ENCODE data around the gene NPFFR1. TPM values are rescaled to one million over a fixed set of nuclear protein-coding genes. Genes with fewer than 3 reads are reported as not detected.

NPFFR1 gene
- total RNA-seq, 1 donor from 2014 or later = not detected

- no peak overlapping the region for H3K27ac Mint-ChIP-seq
- H3K4me3 Mint-ChIP-seq = no peak overlapping the region
Observed at GRCh38 chr10:70321897-70322890, 38.4 kb upstream of the NPFFR1 start.

GRCh38 chr10:70321233-70321632 lies 37.4 kb upstream of the NPFFR1 start:
- H3K36me3 Mint-ChIP-seq (ENCODE audit: low read depth) = no peaks in the 10 kb centered on the region
- intact Hi-C loops (cut with micrococcal nuclease) = no loop called here
- H3K27me3 Mint-ChIP-seq (ENCODE audit: insufficient read depth) = no peaks in the 10 kb centered on the region
- no peak overlapping the region for H3K4me3 Mint-ChIP-seq
- no peak for DNase-seq (ENCODE audit: low spot score)
- peaks cover 14% of the 10 kb centered on the region for H3K4me1 Mint-ChIP-seq (ENCODE audit: low read depth)
- no peaks in the 10 kb centered on the region for H3K9me3 Mint-ChIP-seq
- no peak overlapping the region for H3K27ac Mint-ChIP-seq

More at GRCh38 chr10:70321897-70322890, 38.4 kb upstream of the NPFFR1 start:
- Mint-ChIP-seq H3K36me3 (ENCODE audit: low read depth) (no peaks in the 10 kb centered on the region), H3K4me1 (ENCODE audit: low read depth) (peaks cover 14% of the 10 kb centered on the region), H3K9me3 (no peaks in the 10 kb centered on the region), H3K27me3 (ENCODE audit: insufficient read depth) (no peaks in the 10 kb centered on the region)
- no peak for DNase-seq (ENCODE audit: low spot score)
- intact Hi-C loops (cut with micrococcal nuclease) = no loop called here

- Mint-ChIP-seq H3K4me3 (no peak overlapping the region), H3K4me1 (ENCODE audit: low read depth) (peaks cover 14% of the 10 kb centered on the region), H3K9me3 (no peaks in the 10 kb centered on the region), H3K36me3 (ENCODE audit: low read depth) (no peaks in the 10 kb centered on the region), H3K27ac (no peak overlapping the region), H3K27me3 (ENCODE audit: insufficient read depth) (no peaks in the 10 kb centered on the region)
- no peak for DNase-seq (ENCODE audit: low spot score)
- intact Hi-C loops (cut with micrococcal nuclease) = no loop called here
Observed at GRCh38 chr10:70320751-70321150, 36.9 kb upstream of the NPFFR1 start.

GRCh38 chr10:70319824-70320223 lies 36.0 kb upstream of the NPFFR1 start:
- intact Hi-C loops (cut with micrococcal nuclease) = no loop called here
- Mint-ChIP-seq H3K4me3 (no peak overlapping the region), H3K36me3 (ENCODE audit: low read depth) (no peaks in the 10 kb centered on the region), H3K9me3 (no peaks in the 10 kb centered on the region), H3K4me1 (ENCODE audit: low read depth) (peaks cover 14% of the 10 kb centered on the region), H3K27ac (no peak overlapping the region), H3K27me3 (ENCODE audit: insufficient read depth) (no peaks in the 10 kb centered on the region)
- DNase-seq (ENCODE audit: low spot score) = no peak

- peaks cover 14% of the 10 kb centered on the region for H3K4me1 Mint-ChIP-seq (ENCODE audit: low read depth)
- no peak overlapping the region for H3K4me3 Mint-ChIP-seq
- H3K36me3 Mint-ChIP-seq (ENCODE audit: low read depth) = no peaks in the 10 kb centered on the region
- no peaks in the 10 kb centered on the region for H3K9me3 Mint-ChIP-seq
- intact Hi-C loops (cut with micrococcal nuclease) = no loop called here
- no peak for DNase-seq (ENCODE audit: low spot score)
- H3K27ac Mint-ChIP-seq = no peak overlapping the region
- H3K27me3 Mint-ChIP-seq (ENCODE audit: insufficient read depth) = no peaks in the 10 kb centered on the region
Observed at GRCh38 chr10:70319183-70319582, 35.4 kb upstream of the NPFFR1 start.

- no peaks in the 10 kb centered on the region for H3K9me3 Mint-ChIP-seq
- no peak for DNase-seq (ENCODE audit: low spot score)
- H3K4me3 Mint-ChIP-seq = no peak overlapping the region
- intact Hi-C loops (cut with micrococcal nuclease) = no loop called here
- H3K27ac Mint-ChIP-seq = no peak overlapping the region
- no peaks in the 10 kb centered on the region for H3K36me3 Mint-ChIP-seq (ENCODE audit: low read depth)
- no peaks in the 10 kb centered on the region for H3K27me3 Mint-ChIP-seq (ENCODE audit: insufficient read depth)
- H3K4me1 Mint-ChIP-seq (ENCODE audit: low read depth) = peaks cover 4% of the 10 kb centered on the region
Observed at GRCh38 chr10:70317943-70318318, 34.1 kb upstream of the NPFFR1 start.

GRCh38 chr10:70317272-70317942 lies 33.6 kb upstream of the NPFFR1 start:
- Mint-ChIP-seq H3K27me3 (ENCODE audit: insufficient read depth) (no peaks in the 10 kb centered on the region), H3K9me3 (no peaks in the 10 kb centered on the region), H3K36me3 (ENCODE audit: low read depth) (no peaks in the 10 kb centered on the region), H3K27ac (no peak overlapping the region), H3K4me1 (ENCODE audit: low read depth) (no peaks in the 10 kb centered on the region), H3K4me3 (no peak overlapping the region)
- intact Hi-C loops (cut with micrococcal nuclease) = no loop called here
- DNase-seq (ENCODE audit: low spot score) = no peak

GRCh38 chr10:70315815-70316214 lies 32.0 kb upstream of the NPFFR1 start:
- Mint-ChIP-seq H3K4me1 (ENCODE audit: low read depth) (no peaks in the 10 kb centered on the region), H3K27ac (no peak overlapping the region), H3K4me3 (no peak overlapping the region), H3K27me3 (ENCODE audit: insufficient read depth) (no peaks in the 10 kb centered on the region), H3K36me3 (ENCODE audit: low read depth) (no peaks in the 10 kb centered on the region), H3K9me3 (no peaks in the 10 kb centered on the region)
- intact Hi-C loops (cut with micrococcal nuclease) = no loop called here
- no peak for DNase-seq (ENCODE audit: low spot score)

- no peaks in the 10 kb centered on the region for H3K4me1 Mint-ChIP-seq (ENCODE audit: low read depth)
- no peak for DNase-seq (ENCODE audit: low spot score)
- intact Hi-C loops (cut with micrococcal nuclease) = no loop called here
- no peak overlapping the region for H3K27ac Mint-ChIP-seq
- no peaks in the 10 kb centered on the region for H3K36me3 Mint-ChIP-seq (ENCODE audit: low read depth)
- no peaks in the 10 kb centered on the region for H3K27me3 Mint-ChIP-seq (ENCODE audit: insufficient read depth)
- H3K9me3 Mint-ChIP-seq = no peaks in the 10 kb centered on the region
- H3K4me3 Mint-ChIP-seq = no peak overlapping the region
Observed at GRCh38 chr10:70315276-70315675, 31.5 kb upstream of the NPFFR1 start.

GRCh38 chr10:70312972-70313371 lies 29.2 kb upstream of the NPFFR1 start:
- Mint-ChIP-seq H3K27ac (no peak overlapping the region), H3K4me3 (no peak overlapping the region), H3K9me3 (no peaks in the 10 kb centered on the region), H3K27me3 (ENCODE audit: insufficient read depth) (no peaks in the 10 kb centered on the region), H3K4me1 (ENCODE audit: low read depth) (no peaks in the 10 kb centered on the region), H3K36me3 (ENCODE audit: low read depth) (no peaks in the 10 kb centered on the region)
- DNase-seq (ENCODE audit: low spot score) = no peak
- intact Hi-C loops (cut with micrococcal nuclease) = no loop called here

- Mint-ChIP-seq H3K27me3 (ENCODE audit: insufficient read depth) (no peaks in the 10 kb centered on the region), H3K4me3 (no peak overlapping the region), H3K27ac (no peak overlapping the region), H3K4me1 (ENCODE audit: low read depth) (no peaks in the 10 kb centered on the region), H3K36me3 (ENCODE audit: low read depth) (no peaks in the 10 kb centered on the region), H3K9me3 (no peaks in the 10 kb centered on the region)
- DNase-seq (ENCODE audit: low spot score) = no peak
- intact Hi-C loops (cut with micrococcal nuclease) = no loop called here
Observed at GRCh38 chr10:70312249-70312648, 28.4 kb upstream of the NPFFR1 start.

- intact Hi-C loops (cut with micrococcal nuclease) = no loop called here
- no peaks in the 10 kb centered on the region for H3K27me3 Mint-ChIP-seq (ENCODE audit: insufficient read depth)
- H3K36me3 Mint-ChIP-seq (ENCODE audit: low read depth) = no peaks in the 10 kb centered on the region
- H3K4me3 Mint-ChIP-seq = no peak overlapping the region
- H3K27ac Mint-ChIP-seq = no peak overlapping the region
- no peaks in the 10 kb centered on the region for H3K9me3 Mint-ChIP-seq
- H3K4me1 Mint-ChIP-seq (ENCODE audit: low read depth) = no peaks in the 10 kb centered on the region
- no peak for DNase-seq (ENCODE audit: low spot score)
Observed at GRCh38 chr10:70311698-70312097, 27.9 kb upstream of the NPFFR1 start.

- H3K4me3 Mint-ChIP-seq = no peak overlapping the region
- no peaks in the 10 kb centered on the region for H3K36me3 Mint-ChIP-seq (ENCODE audit: low read depth)
- H3K4me1 Mint-ChIP-seq (ENCODE audit: low read depth) = no peaks in the 10 kb centered on the region
- no peaks in the 10 kb centered on the region for H3K9me3 Mint-ChIP-seq
- no peak for DNase-seq (ENCODE audit: low spot score)
- H3K27me3 Mint-ChIP-seq (ENCODE audit: insufficient read depth) = no peaks in the 10 kb centered on the region
- H3K27ac Mint-ChIP-seq = no peak overlapping the region
- intact Hi-C loops (cut with micrococcal nuclease) = no loop called here
Observed at GRCh38 chr10:70309661-70310060, 25.9 kb upstream of the NPFFR1 start.

All from activated T-helper 1 cell treated with anti-CD3 and anti-CD28 coated beads, Interleukin-12 subunit alpha, Interleukin-12 subunit beta, Interleukin-2, Interleukin-4 antibody, amounts not matched to agents 30 ng/mL and 10 ng/mL and 1 ng/mL, durations not matched to agents 14 hours and 24 hours and 36 hours (primary cell).